GM23338 (cell line): Measurements from ENCODE around the gene RSPO1. TPM values are rescaled to one million over a fixed set of nuclear protein-coding genes. Genes with fewer than 3 reads are reported as not detected.

Experiments used
- ATAC-seq: fragments of 200-7000 bp; cut with Tn5 transposase; 3 replicates; pipeline ENCODE4 v1.9.1; 2020
- DNase-seq: peaks from one replicate; pipeline ENCODE4 v3.0.0-alpha.2; 2015; ENCODE audit warnings: low spot score
- H2AFZ ChIP-seq: fragments of 200-600 bp; sonication (generic); 2 replicates; pipeline ENCODE4 v1.8.0; 2016; ENCODE audit warnings: antibody characterized with exemption, mild to moderate bottlenecking, moderate library complexity
- H3F3A ChIP-seq: fragments of 200-600 bp; sonication (generic); replicated peaks from 2 replicates; pipeline ENCODE4 v1.8.0; 2017; ENCODE audit warnings: antibody characterized with exemption, mixed run types, low read depth
- H3K27ac ChIP-seq: fragments of 200-600 bp; sonication (generic); 2 replicates; pipeline ENCODE4 v1.6.1; 2016; ENCODE audit warnings: low read depth
- H3K27me3 ChIP-seq: fragments of 200-600 bp; sonication (generic); 2 replicates; pipeline ENCODE4 v1.8.0; 2016; ENCODE audit warnings: mild to moderate bottlenecking, mixed run types, moderate library complexity; ENCODE audit not compliant: insufficient read depth
- H3K36me3 ChIP-seq: fragments of 200-600 bp; sonication (generic); 2 replicates; pipeline ENCODE4 v1.8.0; 2016; ENCODE audit warnings: mild to moderate bottlenecking; ENCODE audit not compliant: insufficient read depth
- H3K4me1 ChIP-seq: fragments of 200-600 bp; sonication (generic); 2 replicates; pipeline ENCODE4 v1.8.0; 2016; ENCODE audit warnings: mild to moderate bottlenecking, moderate library complexity; ENCODE audit not compliant: insufficient read depth
- H3K4me2 ChIP-seq: fragments of 200-600 bp; sonication (generic); 2 replicates; pipeline ENCODE4 v1.7.1; 2017; ENCODE audit warnings: mixed run types
- H3K4me3 ChIP-seq: fragments of 200-600 bp; sonication (generic); 2 replicates; pipeline ENCODE4 v1.6.1; 2016; ENCODE audit warnings: mixed run types
- H3K79me2 ChIP-seq: fragments of 200-600 bp; sonication (generic); replicated peaks from 2 replicates; pipeline ENCODE4 v1.8.0; 2017; ENCODE audit warnings: mild to moderate bottlenecking; ENCODE audit not compliant: insufficient read depth
- H3K9me2 ChIP-seq: fragments of 200-600 bp; sonication (generic); 2 replicates; pipeline ENCODE4 v1.8.0; 2017; ENCODE audit not compliant: insufficient read depth
- H4K20me1 ChIP-seq: fragments of 200-600 bp; sonication (generic); replicated peaks from 2 replicates; pipeline ENCODE4 v1.8.0; 2017; ENCODE audit warnings: mild to moderate bottlenecking; ENCODE audit not compliant: insufficient read depth
- H3K27ac Mint-ChIP-seq: 2 replicates; pipeline ENCODE4 v1.8.0; 2020; ENCODE audit warnings: inconsistent platforms, mild to moderate bottlenecking, moderate library complexity, mixed read lengths
- H3K27me3 Mint-ChIP-seq: 3 replicates; pipeline ENCODE4 v1.8.0; 2022; ENCODE audit warnings: low read depth, mild to moderate bottlenecking, moderate library complexity, mixed read lengths, inconsistent platforms; ENCODE audit not compliant: insufficient read depth, poor library complexity
- H3K36me3 Mint-ChIP-seq: 3 replicates; pipeline ENCODE4 v1.8.0; 2021; ENCODE audit warnings: low read depth, mild to moderate bottlenecking, inconsistent platforms, moderate library complexity, mixed read lengths
- H3K4me1 Mint-ChIP-seq: 3 replicates; pipeline ENCODE4 v1.8.0; 2020; ENCODE audit warnings: mild to moderate bottlenecking, inconsistent platforms, mixed read lengths
- H3K4me3 Mint-ChIP-seq: 3 replicates; pipeline ENCODE4 v1.8.0; 2021; ENCODE audit warnings: moderate library complexity, mild to moderate bottlenecking, inconsistent platforms, mixed read lengths
- H3K9me3 Mint-ChIP-seq: 3 replicates; pipeline ENCODE4 v1.8.0; 2020; ENCODE audit warnings: moderate library complexity, mild to moderate bottlenecking, inconsistent platforms, mixed read lengths
- CREB1 ChIP-seq: fragments of 250-450 bp; sonication (Bioruptor Pico); IDR thresholded peaks from 2 replicates; pipeline ENCODE4 v1.5.0; 2020; ENCODE audit warnings: low read depth, mild to moderate bottlenecking, moderate library complexity
- EZH2phosphoT487 ChIP-seq: fragments of 200-600 bp; sonication (generic); IDR thresholded peaks from one replicate; pipeline ENCODE4 v1.8.1; 2018; ENCODE audit warnings: antibody characterized with exemption; ENCODE audit not compliant: unreplicated experiment
- POLR2AphosphoS5 ChIP-seq: IDR thresholded peaks from 2 replicates; pipeline ENCODE4 v1.6.1; 2016; ENCODE audit warnings: antibody characterized with exemption, low read depth
- STAT1 ChIP-seq: IDR thresholded peaks from one replicate; pipeline ENCODE4 v1.6.1; 2016; ENCODE audit warnings: antibody characterized with exemption; ENCODE audit not compliant: unreplicated experiment
- ZNF331 ChIP-seq: fragments of 250-450 bp; sonication (Bioruptor Pico); IDR thresholded peaks from 2 replicates; pipeline ENCODE4 v1.5.0; 2020; ENCODE audit warnings: low read depth, mild to moderate bottlenecking, moderate library complexity
- polyA plus RNA-seq: library from polyadenylated mRNA; unstranded; fragments of >200 nt; fragmentation: Nextera tagmentation; extraction: Ambion mirVana; gene quantifications from 2 replicates; pipeline ENCODE4 v1.2.1, GENCODE V29; 2016
- total RNA-seq: library from RNA; depleted of rRNA; stranded (reverse); fragments of >200 nt; shearing (Covaris generic); gene quantifications from 2 replicates; pipeline ENCODE4 v1.2.3, GENCODE V29; 2014
- TF ChIP-seq, protein P1 (sequence below): IDR thresholded peaks from 2 replicates; pipeline ENCODE4 v1.6.1; 2016; ENCODE audit warnings: antibody characterized with exemption
- TF ChIP-seq, protein P2 (sequence below): fragments of 250-450 bp; sonication (Bioruptor Pico); IDR thresholded peaks from 2 replicates; pipeline ENCODE4 v1.5.0; 2020; ENCODE audit warnings: mild to moderate bottlenecking, moderate library complexity
- TF ChIP-seq, protein P3 (sequence below): IDR thresholded peaks from one replicate; pipeline ENCODE4 v1.6.1; 2018; ENCODE audit warnings: antibody characterized with exemption; ENCODE audit not compliant: unreplicated experiment

The RSPO1 gene
- total and polyA plus RNA-seq, 2 experiments from 2014 or later = 0.11 TPM; not detected in 1

DNA sequence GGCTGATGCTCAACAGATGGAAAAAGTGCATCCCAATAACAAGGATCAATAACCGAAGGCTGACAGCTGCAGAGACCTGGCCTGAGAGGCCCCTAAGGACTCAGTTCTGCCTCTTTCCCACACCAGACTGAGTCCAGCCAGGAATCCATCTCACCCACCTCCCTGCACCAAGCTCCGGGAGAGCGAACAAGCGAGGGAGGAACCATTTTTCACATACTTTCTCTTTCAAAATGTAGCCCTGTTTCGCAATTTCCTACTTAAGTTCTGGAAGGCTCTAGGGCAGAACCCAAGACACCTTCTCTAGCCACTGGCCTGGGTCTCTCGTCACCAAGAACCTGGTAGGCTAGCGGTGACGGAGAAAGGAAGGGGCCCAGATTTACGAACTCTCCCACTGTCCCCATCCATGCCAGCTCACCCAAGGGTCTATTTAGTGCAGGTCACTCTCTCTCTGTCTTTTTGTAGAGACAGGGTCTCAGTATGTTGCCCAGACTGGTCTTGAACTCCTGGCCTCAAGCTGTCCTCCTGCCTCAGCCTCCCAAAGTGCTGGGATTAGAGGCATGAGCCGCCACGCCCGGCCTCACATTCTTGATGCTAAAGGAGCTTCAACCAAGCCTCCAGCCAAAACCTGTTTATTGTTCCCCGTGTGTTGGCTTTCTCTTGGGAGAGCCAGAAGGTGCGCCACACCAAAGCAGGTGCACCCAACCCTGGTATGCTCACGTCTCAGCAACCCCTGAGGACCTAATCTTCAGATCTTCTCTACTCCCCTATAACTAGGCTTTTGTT lies 28.0 kb downstream of the RSPO1 start:
- Histone ChIP-seq H3K4me2 (no peak overlapping the region), H4K20me1 (no peaks in the 10 kb centered on the region), H3K4me3 (no peak overlapping the region), H3K9me2 (no peaks in the 10 kb centered on the region), H3K27me3 (peaks cover 28% of the 10 kb centered on the region; the same call in 1 of the 2 replicates), H3F3A (no peaks in the 10 kb centered on the region), H3K4me1 (no peaks in the 10 kb centered on the region), H3K79me2 (no peaks in the 10 kb centered on the region), H3K36me3 (no peaks in the 10 kb centered on the region), H2AFZ (no peak overlapping the region), H3K27ac (no peak overlapping the region)
- Mint-ChIP-seq H3K9me3 (no peaks in the 10 kb centered on the region), H3K4me1 (no peaks in the 10 kb centered on the region), H3K4me3 (no peak overlapping the region), H3K27me3 (peaks cover 6% of the 10 kb centered on the region), H3K36me3 (no peaks in the 10 kb centered on the region), H3K27ac (no peak overlapping the region)
- ATAC-seq = no peak
- TF ChIP-seq CREB1 (CRISPR knock-in tag) (no peak), EZH2phosphoT487 (no peak), STAT1 (no peak), POLR2AphosphoS5 (no peak), ZNF331 (CRISPR knock-in tag) (no peak)
- TF ChIP-seq, protein P1, sequence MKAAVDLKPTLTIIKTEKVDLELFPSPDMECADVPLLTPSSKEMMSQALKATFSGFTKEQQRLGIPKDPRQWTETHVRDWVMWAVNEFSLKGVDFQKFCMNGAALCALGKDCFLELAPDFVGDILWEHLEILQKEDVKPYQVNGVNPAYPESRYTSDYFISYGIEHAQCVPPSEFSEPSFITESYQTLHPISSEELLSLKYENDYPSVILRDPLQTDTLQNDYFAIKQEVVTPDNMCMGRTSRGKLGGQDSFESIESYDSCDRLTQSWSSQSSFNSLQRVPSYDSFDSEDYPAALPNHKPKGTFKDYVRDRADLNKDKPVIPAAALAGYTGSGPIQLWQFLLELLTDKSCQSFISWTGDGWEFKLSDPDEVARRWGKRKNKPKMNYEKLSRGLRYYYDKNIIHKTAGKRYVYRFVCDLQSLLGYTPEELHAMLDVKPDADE = no peak
- TF ChIP-seq, protein P2, sequence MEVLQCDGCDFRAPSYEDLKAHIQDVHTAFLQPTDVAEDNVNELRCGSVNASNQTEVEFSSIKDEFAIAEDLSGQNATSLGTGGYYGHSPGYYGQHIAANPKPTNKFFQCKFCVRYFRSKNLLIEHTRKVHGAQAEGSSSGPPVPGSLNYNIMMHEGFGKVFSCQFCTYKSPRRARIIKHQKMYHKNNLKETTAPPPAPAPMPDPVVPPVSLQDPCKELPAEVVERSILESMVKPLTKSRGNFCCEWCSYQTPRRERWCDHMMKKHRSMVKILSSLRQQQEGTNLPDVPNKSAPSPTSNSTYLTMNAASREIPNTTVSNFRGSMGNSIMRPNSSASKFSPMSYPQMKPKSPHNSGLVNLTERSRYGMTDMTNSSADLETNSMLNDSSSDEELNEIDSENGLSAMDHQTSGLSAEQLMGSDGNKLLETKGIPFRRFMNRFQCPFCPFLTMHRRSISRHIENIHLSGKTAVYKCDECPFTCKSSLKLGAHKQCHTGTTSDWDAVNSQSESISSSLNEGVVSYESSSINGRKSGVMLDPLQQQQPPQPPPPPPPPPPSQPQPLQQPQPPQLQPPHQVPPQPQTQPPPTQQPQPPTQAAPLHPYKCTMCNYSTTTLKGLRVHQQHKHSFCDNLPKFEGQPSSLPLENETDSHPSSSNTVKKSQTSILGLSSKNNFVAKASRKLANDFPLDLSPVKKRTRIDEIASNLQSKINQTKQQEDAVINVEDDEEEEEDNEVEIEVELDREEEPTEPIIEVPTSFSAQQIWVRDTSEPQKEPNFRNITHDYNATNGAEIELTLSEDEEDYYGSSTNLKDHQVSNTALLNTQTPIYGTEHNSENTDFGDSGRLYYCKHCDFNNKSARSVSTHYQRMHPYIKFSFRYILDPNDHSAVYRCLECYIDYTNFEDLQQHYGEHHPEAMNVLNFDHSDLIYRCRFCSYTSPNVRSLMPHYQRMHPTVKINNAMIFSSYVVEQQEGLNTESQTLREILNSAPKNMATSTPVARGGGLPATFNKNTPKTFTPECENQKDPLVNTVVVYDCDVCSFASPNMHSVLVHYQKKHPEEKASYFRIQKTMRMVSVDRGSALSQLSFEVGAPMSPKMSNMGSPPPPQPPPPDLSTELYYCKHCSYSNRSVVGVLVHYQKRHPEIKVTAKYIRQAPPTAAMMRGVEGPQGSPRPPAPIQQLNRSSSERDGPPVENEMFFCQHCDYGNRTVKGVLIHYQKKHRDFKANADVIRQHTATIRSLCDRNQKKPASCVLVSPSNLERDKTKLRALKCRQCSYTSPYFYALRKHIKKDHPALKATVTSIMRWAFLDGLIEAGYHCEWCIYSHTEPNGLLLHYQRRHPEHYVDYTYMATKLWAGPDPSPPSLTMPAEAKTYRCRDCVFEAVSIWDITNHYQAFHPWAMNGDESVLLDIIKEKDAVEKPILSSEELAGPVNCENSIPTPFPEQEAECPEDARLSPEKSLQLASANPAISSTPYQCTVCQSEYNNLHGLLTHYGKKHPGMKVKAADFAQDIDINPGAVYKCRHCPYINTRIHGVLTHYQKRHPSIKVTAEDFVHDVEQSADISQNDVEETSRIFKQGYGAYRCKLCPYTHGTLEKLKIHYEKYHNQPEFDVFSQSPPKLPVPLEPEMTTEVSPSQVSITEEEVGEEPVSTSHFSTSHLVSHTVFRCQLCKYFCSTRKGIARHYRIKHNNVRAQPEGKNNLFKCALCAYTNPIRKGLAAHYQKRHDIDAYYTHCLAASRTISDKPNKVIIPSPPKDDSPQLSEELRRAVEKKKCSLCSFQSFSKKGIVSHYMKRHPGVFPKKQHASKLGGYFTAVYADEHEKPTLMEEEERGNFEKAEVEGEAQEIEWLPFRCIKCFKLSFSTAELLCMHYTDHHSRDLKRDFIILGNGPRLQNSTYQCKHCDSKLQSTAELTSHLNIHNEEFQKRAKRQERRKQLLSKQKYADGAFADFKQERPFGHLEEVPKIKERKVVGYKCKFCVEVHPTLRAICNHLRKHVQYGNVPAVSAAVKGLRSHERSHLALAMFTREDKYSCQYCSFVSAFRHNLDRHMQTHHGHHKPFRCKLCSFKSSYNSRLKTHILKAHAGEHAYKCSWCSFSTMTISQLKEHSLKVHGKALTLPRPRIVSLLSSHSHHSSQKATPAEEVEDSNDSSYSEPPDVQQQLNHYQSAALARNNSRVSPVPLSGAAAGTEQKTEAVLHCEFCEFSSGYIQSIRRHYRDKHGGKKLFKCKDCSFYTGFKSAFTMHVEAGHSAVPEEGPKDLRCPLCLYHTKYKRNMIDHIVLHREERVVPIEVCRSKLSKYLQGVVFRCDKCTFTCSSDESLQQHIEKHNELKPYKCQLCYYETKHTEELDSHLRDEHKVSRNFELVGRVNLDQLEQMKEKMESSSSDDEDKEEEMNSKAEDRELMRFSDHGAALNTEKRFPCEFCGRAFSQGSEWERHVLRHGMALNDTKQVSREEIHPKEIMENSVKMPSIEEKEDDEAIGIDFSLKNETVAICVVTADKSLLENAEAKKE (CRISPR knock-in tag) = no peak
- TF ChIP-seq, protein P3, sequence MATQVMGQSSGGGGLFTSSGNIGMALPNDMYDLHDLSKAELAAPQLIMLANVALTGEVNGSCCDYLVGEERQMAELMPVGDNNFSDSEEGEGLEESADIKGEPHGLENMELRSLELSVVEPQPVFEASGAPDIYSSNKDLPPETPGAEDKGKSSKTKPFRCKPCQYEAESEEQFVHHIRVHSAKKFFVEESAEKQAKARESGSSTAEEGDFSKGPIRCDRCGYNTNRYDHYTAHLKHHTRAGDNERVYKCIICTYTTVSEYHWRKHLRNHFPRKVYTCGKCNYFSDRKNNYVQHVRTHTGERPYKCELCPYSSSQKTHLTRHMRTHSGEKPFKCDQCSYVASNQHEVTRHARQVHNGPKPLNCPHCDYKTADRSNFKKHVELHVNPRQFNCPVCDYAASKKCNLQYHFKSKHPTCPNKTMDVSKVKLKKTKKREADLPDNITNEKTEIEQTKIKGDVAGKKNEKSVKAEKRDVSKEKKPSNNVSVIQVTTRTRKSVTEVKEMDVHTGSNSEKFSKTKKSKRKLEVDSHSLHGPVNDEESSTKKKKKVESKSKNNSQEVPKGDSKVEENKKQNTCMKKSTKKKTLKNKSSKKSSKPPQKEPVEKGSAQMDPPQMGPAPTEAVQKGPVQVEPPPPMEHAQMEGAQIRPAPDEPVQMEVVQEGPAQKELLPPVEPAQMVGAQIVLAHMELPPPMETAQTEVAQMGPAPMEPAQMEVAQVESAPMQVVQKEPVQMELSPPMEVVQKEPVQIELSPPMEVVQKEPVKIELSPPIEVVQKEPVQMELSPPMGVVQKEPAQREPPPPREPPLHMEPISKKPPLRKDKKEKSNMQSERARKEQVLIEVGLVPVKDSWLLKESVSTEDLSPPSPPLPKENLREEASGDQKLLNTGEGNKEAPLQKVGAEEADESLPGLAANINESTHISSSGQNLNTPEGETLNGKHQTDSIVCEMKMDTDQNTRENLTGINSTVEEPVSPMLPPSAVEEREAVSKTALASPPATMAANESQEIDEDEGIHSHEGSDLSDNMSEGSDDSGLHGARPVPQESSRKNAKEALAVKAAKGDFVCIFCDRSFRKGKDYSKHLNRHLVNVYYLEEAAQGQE = no peak
- DNase-seq = no peak
